Renal cortical epithelial cell (primary cell): ENCODE data around the gene ELF4. TPM values are rescaled to one million over a fixed set of nuclear protein-coding genes. Genes with fewer than 3 reads are reported as not detected.

ENCODE experiments used
- DNase-seq: peaks from one replicate; pipeline ENCODE4 v3.0.0-alpha.2; 2011; ENCODE audit warnings: low read depth
- total RNA-seq: library from RNA; depleted of rRNA; stranded (reverse); fragments of >200 nt; gene quantifications from 2 replicates; pipeline ENCODE4 v1.2.3, GENCODE V29; 2014

The ELF4 gene
- total RNA-seq: 22.7 and 23.3 TPM in 2 replicates

DNA sequence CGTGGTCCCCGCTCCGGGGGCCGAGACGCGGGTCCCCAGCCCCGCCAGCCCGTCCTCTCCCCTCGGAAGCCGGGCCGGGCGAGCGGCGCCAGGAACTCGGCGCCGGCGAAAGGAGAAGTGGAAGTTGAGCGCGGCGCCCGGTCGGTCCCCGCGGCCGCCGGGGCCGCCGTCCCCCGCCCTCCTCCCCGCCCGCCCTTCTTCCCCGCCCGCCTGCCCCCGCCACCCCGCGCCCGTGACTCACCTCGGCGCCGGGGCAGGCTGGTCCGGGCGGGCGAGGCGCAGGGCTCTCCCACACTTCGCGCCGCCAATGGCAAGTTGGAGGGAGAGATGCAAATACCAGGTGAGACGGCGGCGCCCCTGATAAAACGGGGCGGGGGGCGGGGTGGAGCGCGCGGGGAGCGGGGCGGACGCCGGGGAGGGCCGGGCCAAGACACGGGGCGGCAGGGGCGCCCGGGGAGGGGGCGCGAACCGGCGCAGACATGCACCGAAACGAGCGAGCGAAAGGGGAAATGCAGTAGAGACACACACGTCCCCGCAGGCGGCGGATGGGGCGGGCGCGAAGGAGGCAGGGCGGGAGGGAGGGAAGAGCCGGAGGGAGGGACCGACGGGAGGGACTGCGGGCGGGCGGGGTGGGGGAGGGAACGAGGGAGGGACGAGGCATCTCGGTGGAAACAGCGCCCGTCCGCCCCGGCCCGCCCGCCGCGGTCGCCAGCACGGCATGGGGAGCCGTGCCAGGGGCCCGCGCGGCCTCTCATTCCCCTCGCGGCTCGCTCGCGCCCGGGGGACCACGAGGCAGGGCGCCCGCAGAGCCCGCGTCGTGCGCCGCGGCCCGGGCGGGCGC lies at the start of gene ELF4:
ELF4 (minus strand) TSS at position 119 of the 841 bp plus-strand sequence. CDS start 29,167 bp downstream, outside the sequence.
- no peak for DNase-seq

DNA sequence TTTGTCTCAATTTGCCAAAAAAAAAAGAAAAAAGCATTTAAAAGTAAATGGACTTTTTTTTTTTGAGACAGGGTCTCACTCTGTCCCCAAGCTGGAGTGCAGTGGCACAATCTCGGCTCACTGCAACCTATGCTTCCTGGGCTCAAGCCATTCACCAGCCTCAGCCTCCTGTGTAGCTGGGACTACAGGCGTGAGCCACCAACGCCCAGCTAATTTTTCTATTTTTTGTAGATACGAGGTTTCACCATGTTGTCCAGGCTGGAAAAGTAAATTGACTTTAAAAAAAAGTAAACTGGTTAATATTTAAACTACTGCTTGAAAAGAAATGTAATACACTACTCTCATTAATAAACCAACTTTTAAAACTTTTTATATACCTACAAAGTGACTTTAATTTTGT lies 49.5 kb upstream of the ELF4 start:
- DNase-seq: no peak

- DNase-seq: no peak
Observed at GRCh38 chrX:130158311-130158710, 48.0 kb upstream of the ELF4 start.

DNA sequence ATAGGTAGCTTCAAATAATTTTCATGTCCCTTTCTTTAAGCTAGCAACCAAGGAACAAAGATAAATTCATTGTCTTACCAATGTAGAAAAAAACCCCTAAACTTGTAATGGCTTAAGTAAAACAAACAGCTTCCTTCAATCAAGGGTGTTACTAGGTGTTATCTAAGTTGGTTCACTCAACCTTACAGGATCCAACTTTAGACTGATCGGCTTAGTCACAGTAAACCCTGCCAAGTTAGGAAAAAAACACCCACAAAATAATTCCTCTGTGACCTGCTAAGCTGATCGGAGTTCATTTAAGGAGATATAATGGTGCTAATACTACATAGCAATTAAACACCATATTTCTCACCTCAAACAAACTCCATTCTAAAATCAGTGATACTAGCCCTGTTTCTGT lies 45.3 kb upstream of the ELF4 start:
- peak; percentile 47 for DNase-seq

DNA sequence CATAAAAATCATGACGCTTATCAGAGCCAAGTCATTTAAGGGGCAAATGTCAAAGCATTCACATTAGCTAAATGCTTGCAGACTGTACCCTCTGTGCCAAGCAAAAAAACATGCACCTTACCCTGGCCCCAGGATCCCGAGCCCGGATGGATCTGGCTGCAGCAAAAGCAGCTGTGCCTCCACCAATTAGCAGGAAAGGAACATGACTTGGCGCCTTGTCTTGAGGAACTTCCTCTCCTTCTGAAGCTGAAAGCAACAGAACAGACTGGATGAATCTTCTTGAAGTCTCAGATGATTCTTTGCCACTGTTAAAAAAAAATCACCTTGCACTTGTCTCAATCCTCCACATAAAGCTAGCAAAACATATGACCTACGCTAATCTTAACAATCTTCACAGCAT lies 37.3 kb upstream of the ELF4 start:
- no peak for DNase-seq

DNA sequence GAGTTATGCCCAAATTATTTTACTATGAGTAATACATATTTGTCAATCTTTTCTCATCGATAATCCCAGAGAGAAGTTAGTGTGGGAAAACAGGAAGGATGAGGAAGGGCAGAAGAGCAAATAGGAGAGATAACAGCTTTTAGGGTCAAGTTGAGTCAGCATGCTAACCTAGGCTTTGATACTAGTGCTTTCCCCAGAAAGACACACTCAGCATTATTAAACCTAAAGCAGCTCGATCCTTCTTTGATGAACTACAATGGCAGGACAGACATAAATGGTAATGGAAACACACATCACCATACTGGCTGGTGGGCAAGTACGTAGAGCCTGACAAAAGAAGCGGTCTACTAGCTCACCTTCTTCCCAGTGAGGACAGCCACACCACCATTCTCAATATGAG lies 34.8 kb upstream of the ELF4 start:
- no peak for DNase-seq

- DNase-seq: no peak
Observed at GRCh38 chrX:130144509-130144908, 34.2 kb upstream of the ELF4 start.

DNA sequence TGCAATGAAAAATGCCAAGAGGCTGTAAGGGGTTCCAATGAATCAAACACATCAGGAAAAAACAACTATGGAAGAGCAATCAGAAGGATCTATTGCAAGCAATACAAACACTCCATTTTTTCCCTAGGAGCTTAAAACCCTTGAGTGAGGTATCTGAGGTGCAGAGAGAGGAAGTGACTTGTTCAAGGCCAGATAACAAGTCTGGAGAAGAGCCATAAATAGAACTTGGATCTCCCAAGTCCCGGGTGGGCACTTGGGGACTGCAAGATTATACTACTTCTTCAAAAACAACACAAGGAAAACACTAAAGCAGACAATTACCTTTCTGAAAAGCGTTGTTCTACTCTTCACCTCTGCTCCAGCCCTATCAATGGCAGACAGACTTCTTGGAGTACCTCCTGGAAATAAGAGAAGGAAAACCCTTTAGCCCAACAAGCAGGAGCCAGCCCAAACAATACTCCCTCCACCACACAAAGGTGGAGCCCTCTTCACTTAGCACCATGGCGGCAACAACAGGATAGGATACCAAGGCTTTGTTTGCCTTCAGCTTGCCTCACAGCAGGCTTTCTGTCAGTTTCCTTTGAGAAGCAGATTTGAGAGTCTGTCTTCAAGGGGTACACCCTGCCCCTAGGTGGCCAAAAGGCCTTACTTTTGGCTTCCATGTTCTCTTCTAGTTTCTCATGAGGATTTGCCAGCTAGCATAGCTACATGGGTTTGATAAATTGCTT lies 29.3 kb upstream of the ELF4 start:
- DNase-seq: no peak

DNA sequence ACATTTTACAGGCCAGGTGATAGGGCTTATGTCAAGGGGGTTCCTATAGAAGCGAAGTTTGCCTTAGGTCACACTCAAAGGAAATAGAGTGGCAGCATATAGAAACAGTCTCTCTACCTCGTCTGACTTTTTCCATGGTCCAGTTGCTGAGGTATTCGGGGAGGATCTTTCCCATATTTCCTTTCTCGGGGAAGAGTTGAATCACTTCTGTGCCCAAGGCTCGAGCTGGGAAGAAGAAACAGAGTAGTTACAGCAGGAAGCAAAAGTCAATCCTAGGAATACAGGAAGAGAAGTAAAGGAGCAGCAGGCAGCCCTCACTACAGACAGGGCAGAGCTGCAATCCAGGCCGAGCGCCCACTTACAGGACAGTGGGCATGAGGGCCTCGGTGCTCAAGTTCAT lies 26.7 kb upstream of the ELF4 start:
- peak; percentile 31 for DNase-seq

GRCh38 chrX:130136496-130136895 lies 26.2 kb upstream of the ELF4 start:
- peak; percentile 68 for DNase-seq

DNA sequence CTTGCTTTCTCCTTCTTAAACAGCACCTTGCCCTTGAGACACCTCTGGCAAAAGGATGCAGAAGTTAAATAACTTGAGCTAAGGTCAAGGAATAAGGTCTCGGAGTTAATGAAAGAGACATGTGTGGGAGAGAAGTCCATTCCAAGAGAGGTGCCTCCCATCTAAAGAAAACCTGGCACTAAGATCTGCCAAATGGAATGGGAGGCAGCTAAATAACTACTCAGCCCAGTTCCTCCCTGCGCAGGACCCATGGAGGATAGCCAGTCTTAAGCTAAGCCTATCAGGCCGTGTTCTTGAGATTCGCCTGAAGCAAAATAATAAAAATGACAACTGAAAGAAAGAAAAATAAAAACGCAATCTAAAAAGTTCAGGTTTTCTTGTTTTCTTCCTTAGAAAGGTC lies 20.7 kb upstream of the ELF4 start:
- no peak for DNase-seq

- no peak for DNase-seq
Observed at GRCh38 chrX:130125091-130125874, 15.0 kb upstream of the ELF4 start.

- DNase-seq: no peak
Observed at GRCh38 chrX:130124577-130124976, 14.3 kb upstream of the ELF4 start.

DNA sequence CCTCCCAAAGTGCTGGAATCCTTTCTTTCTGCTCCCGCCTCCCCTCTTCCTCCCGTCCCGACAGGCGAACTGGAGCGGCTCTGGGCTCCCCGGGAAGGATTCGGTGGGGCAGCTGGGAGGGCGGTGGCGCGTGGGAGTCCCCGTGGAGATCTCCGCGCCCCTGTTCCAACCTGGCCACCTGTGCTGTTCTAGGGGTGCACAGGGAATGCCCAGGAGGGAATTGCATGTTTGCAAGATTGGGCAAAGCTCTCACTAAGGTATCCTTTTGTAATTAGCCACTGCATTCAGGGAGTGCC lies 11.2 kb upstream of the ELF4 start:
- no peak for DNase-seq

DNA sequence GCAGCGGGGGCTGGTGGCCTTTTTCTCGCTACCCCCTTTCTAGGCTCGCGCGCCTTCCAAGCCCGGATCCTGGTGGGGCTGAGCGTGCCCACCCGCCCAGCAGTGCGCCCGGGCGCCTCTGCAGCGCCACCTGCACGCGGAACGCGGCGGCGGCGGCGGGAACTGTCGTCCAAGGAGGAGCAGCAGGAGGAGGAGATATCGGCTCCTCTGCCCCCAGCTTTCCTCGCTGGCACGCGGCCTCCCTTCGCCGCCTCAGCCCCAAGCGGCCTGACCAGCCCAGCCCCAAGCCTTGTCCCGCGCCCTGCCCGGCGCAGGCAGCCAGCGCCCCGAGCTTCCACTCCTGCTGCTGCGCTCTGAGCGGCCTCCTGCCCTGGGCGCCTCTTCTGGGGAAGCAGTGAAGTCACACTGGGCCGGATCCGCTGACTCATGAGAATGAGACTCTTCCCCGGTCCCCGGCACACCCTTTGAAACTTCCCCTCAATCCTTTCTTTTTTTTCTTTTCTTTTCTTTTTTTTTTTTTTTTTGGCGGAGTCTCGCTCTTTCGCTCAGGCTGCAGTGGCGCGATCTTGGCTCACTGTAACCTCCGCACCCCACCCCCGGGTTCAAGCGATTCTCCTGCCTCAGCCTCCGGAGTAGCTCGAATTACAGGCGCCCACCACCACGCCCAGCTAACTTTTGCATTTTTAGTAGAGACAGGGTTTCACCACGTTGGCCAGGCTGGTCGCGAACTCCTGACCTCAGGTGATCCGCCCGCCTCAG lies 10.6 kb upstream of the ELF4 start:
- DNase-seq: peak; percentile 42

DNA sequence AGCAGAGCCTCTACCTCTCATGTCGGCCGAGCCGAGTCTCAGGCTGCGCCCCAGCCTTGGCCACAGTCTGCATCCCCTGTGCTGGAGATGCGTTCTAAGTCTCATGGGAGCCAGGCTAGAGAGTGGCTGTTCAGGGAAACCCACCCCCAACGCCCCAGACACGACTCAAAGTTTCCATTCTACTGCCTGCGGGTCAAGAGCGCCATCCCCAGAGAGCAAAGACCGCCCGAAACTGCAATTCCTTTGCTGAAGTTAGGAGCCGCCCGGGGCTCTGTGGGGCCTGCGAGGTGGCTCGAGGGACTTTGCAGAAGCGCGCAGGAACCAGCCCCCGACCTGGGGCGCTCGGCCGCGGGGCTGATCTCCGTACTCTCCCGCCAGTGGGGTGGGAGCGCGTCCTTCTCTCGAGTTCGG lies 10.0 kb upstream of the ELF4 start:
- no peak for DNase-seq

GRCh38 chrX:130119312-130119898 lies 9.1 kb upstream of the ELF4 start:
- DNase-seq: no peak

DNA sequence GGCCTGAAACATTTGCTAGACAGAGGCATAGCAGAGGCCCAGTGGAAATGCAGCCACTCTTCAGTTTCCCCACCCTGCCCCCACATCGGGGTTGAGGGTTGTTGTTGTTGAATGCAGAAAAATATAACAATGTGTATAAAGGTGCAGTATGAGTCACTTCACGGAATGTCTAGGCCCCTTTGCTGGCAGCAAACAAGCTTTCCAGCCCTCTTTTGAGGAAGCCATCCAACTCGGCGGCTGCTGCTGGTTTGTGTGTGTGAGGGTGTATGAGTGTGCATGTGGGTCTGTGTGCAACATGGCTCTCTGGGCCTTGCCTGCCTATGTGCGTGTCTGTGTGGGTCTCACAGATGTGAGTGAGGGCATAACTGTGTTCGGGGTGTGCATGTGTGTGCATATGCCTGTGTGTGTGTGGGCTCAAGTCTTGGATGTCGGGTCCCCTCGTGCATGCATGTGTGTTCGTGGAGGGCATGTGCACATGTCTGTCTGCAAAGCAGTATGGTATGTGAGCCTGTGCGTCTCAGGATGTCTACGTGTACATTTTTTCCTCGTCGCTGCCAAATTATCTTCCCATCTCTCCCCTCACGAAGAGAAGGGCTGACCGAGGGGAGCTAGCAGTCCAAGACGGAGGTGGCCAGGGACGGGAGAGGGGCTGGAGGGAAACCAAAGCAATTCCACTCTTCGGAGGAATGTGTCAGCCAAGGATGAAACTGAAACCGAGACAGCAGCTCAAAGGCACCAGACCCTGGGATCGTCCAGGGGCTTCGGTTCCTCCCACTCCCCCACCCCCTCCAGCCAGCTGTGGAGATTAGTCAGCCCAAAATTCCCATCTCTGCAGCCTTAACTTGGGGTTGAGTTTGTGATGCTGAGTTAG lies 8.4 kb upstream of the ELF4 start:
- peak; percentile 83 for DNase-seq

GRCh38 chrX:130117166-130117565 lies 6.9 kb upstream of the ELF4 start:
- DNase-seq: no peak

- peak; percentile 63 for DNase-seq
Observed at GRCh38 chrX:130115119-130115885, 5.0 kb upstream of the ELF4 start.
